ENCODE results near the gene ASIP.
"Not testable (repeated sequence)": the region's sequence is repeated elsewhere in the genome, so short reads cannot be mapped to it uniquely, and the experiment has no call there.

ASIP gene

GRCh38 chr20:34292496-34292895 is 51.3 kb downstream of the ASIP start:
- H3K36me3 ChIP-seq (ENCODE audit: insufficient read depth, low read depth, low read length): peaks cover 92% of the 10 kb centered on the region
- H3K4me3 ChIP-seq (ENCODE audit: low read length): no peak overlapping the region
- H3K27me3 ChIP-seq (ENCODE audit: insufficient read depth, low read length): no peaks in the 10 kb centered on the region
- no peak overlapping the region for H3K27ac ChIP-seq (ENCODE audit: low read length)
- no peaks in the 10 kb centered on the region for H3K4me1 ChIP-seq (ENCODE audit: insufficient read depth, low read length)
- no peaks in the 10 kb centered on the region for H3K9me3 ChIP-seq (ENCODE audit: insufficient read depth, low read depth, low read length)
- no peak overlapping the region for H3K9ac ChIP-seq (ENCODE audit: low read depth, low read length)

DNA sequence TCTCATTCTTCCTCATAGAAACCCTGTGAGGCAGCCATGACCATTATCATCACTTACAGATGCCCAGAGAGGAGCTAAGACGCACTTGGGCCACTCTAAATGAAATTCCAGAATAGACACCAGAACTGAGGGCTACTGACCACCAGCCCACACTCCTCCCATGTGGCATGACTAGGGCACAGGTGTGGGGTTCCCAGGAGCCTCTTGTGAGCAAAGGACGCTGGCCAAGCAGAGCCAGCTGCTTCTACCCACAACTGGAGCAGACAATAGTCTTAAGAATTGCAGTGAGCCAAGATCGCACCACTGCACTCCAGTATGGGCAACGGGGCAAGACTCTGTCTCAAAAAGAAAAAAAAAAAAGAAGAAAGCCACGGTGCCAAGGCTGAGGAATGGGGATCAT is 51.9 kb downstream of the ASIP start:
- no peak overlapping the region for H3K27ac ChIP-seq (ENCODE audit: low read length)
- H3K36me3 ChIP-seq (ENCODE audit: insufficient read depth, low read depth, low read length): peaks cover 87% of the 10 kb centered on the region
- no peaks in the 10 kb centered on the region for H3K4me1 ChIP-seq (ENCODE audit: insufficient read depth, low read length)
- no peak overlapping the region for H3K4me3 ChIP-seq (ENCODE audit: low read length)
- no peaks in the 10 kb centered on the region for H3K9me3 ChIP-seq (ENCODE audit: insufficient read depth, low read depth, low read length)
- H3K9ac ChIP-seq (ENCODE audit: low read depth, low read length): no peak overlapping the region
- no peaks in the 10 kb centered on the region for H3K27me3 ChIP-seq (ENCODE audit: insufficient read depth, low read length)

GRCh38 chr20:34293589-34293988 is 52.4 kb downstream of the ASIP start:
- H3K4me3 ChIP-seq (ENCODE audit: low read length): no peak overlapping the region
- H3K27ac ChIP-seq (ENCODE audit: low read length): no peak overlapping the region
- no peaks in the 10 kb centered on the region for H3K9me3 ChIP-seq (ENCODE audit: insufficient read depth, low read depth, low read length)
- H3K9ac ChIP-seq (ENCODE audit: low read depth, low read length): no peak overlapping the region
- H3K4me1 ChIP-seq (ENCODE audit: insufficient read depth, low read length): no peaks in the 10 kb centered on the region
- H3K36me3 ChIP-seq (ENCODE audit: insufficient read depth, low read depth, low read length): peaks cover 83% of the 10 kb centered on the region
- H3K27me3 ChIP-seq (ENCODE audit: insufficient read depth, low read length): no peaks in the 10 kb centered on the region

DNA sequence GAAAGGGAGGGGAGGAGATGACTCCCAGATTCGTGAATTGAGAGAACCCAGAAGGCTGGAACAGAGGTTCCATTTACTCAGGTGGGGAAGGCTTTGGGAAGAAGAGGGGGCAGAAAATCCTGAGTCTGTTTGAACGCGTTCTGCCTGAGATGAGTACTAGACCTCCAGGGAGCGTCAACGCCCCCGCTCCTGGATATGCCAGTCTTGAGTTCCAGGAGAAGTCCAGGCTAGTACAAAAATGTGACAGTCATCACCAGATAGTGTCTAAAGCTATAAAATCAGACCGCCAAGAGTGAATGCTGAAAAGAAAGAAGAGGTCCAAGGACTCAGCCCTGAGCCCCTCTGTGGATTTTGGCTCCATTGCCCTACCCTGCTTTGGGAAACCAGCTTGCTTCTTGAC is 53.3 kb downstream of the ASIP start:
- H3K36me3 ChIP-seq (ENCODE audit: insufficient read depth, low read depth, low read length): peaks cover 78% of the 10 kb centered on the region
- H3K27me3 ChIP-seq (ENCODE audit: insufficient read depth, low read length): no peaks in the 10 kb centered on the region
- no peaks in the 10 kb centered on the region for H3K4me1 ChIP-seq (ENCODE audit: insufficient read depth, low read length)
- H3K4me3 ChIP-seq (ENCODE audit: low read length): no peak overlapping the region
- H3K9me3 ChIP-seq (ENCODE audit: insufficient read depth, low read depth, low read length): no peaks in the 10 kb centered on the region
- no peak overlapping the region for H3K9ac ChIP-seq (ENCODE audit: low read depth, low read length)
- H3K27ac ChIP-seq (ENCODE audit: low read length): no peak overlapping the region

GRCh38 chr20:34295284-34295683 is 54.1 kb downstream of the ASIP start:
- Histone ChIP-seq H3K36me3 (ENCODE audit: insufficient read depth, low read depth, low read length) (peaks cover 76% of the 10 kb centered on the region), H3K4me3 (ENCODE audit: low read length) (no peak overlapping the region), H3K27ac (ENCODE audit: low read length) (no peak overlapping the region), H3K9me3 (ENCODE audit: insufficient read depth, low read depth, low read length) (no peaks in the 10 kb centered on the region), H3K9ac (ENCODE audit: low read depth, low read length) (no peak overlapping the region), H3K27me3 (ENCODE audit: insufficient read depth, low read length) (no peaks in the 10 kb centered on the region), H3K4me1 (ENCODE audit: insufficient read depth, low read length) (peaks cover under 1% of the 10 kb centered on the region; the same call in 1 of the 2 replicates)

- H3K36me3 ChIP-seq (ENCODE audit: insufficient read depth, low read depth, low read length): peaks cover 72% of the 10 kb centered on the region
Measured at GRCh38 chr20:34296468-34296867, 55.2 kb downstream of the ASIP start.

GRCh38 chr20:34298294-34298784 is 57.1 kb downstream of the ASIP start:
- H3K4me1 ChIP-seq (ENCODE audit: insufficient read depth, low read length); H3K9me3 ChIP-seq (ENCODE audit: insufficient read depth, low read depth, low read length); H3K27me3 ChIP-seq (ENCODE audit: insufficient read depth, low read length); H3K27ac ChIP-seq (ENCODE audit: low read length); H3K9ac ChIP-seq (ENCODE audit: low read depth, low read length); H3K4me3 ChIP-seq (ENCODE audit: low read length): not testable (repeated sequence)
- H3K36me3 ChIP-seq (ENCODE audit: insufficient read depth, low read depth, low read length): peaks cover 53% of the 10 kb centered on the region

More at GRCh38 chr20:34296468-34296867, 55.2 kb downstream of the ASIP start:
- Histone ChIP-seq H3K27me3 (ENCODE audit: insufficient read depth, low read length) (no peaks in the 10 kb centered on the region), H3K4me1 (ENCODE audit: insufficient read depth, low read length) (peaks cover 7% of the 10 kb centered on the region), H3K9ac (ENCODE audit: low read depth, low read length) (no peak overlapping the region), H3K4me3 (ENCODE audit: low read length) (no peak overlapping the region), H3K9me3 (ENCODE audit: insufficient read depth, low read depth, low read length) (no peaks in the 10 kb centered on the region), H3K27ac (ENCODE audit: low read length) (no peak overlapping the region)

GRCh38 chr20:34299556-34300255 is 58.5 kb downstream of the ASIP start:
- peaks cover 40% of the 10 kb centered on the region for H3K36me3 ChIP-seq (ENCODE audit: insufficient read depth, low read depth, low read length)
- no peaks in the 10 kb centered on the region for H3K27me3 ChIP-seq (ENCODE audit: insufficient read depth, low read length)
- H3K4me1 ChIP-seq (ENCODE audit: insufficient read depth, low read length): peaks cover 7% of the 10 kb centered on the region
- no peaks in the 10 kb centered on the region for H3K9me3 ChIP-seq (ENCODE audit: insufficient read depth, low read depth, low read length)
- no peak overlapping the region for H3K9ac ChIP-seq (ENCODE audit: low read depth, low read length)
- H3K27ac ChIP-seq (ENCODE audit: low read length): no peak overlapping the region
- no peak overlapping the region for H3K4me3 ChIP-seq (ENCODE audit: low read length)

DNA sequence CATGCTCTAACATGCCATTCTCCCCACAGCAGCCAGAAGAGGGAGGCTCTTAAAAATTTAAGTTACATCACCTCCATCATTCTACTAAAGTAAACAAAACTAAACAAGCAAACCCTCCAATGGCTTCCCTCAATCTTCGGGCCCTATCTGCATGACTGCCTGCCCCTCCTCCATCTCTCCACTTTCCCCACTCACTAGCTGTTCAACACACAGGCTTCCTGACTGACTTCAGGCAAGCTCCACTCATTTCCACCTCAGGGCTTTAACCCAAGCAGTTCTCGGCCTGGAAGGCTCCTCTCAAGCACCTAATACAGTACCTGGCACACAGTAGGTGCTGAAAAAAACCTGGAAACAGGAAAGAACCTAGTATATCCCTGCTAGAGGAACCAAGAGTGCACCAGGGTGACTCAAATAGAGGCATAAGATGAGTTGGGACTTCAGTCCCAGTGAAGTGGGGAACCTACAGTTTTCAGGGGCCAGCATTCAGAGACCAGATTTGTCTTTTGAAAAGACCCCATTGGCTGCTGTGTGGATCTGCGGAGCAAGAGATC is 59.1 kb downstream of the ASIP start:
- no peak overlapping the region for H3K27ac ChIP-seq (ENCODE audit: low read length)
- H3K4me3 ChIP-seq (ENCODE audit: low read length): no peak overlapping the region
- no peaks in the 10 kb centered on the region for H3K27me3 ChIP-seq (ENCODE audit: insufficient read depth, low read length)
- no peaks in the 10 kb centered on the region for H3K9me3 ChIP-seq (ENCODE audit: insufficient read depth, low read depth, low read length)
- H3K9ac ChIP-seq (ENCODE audit: low read depth, low read length): peak overlapping the region; percentile 35; the same call in 1 of the 2 replicates
- H3K36me3 ChIP-seq (ENCODE audit: insufficient read depth, low read depth, low read length): peaks cover 33% of the 10 kb centered on the region
- peaks cover 7% of the 10 kb centered on the region for H3K4me1 ChIP-seq (ENCODE audit: insufficient read depth, low read length)

DNA sequence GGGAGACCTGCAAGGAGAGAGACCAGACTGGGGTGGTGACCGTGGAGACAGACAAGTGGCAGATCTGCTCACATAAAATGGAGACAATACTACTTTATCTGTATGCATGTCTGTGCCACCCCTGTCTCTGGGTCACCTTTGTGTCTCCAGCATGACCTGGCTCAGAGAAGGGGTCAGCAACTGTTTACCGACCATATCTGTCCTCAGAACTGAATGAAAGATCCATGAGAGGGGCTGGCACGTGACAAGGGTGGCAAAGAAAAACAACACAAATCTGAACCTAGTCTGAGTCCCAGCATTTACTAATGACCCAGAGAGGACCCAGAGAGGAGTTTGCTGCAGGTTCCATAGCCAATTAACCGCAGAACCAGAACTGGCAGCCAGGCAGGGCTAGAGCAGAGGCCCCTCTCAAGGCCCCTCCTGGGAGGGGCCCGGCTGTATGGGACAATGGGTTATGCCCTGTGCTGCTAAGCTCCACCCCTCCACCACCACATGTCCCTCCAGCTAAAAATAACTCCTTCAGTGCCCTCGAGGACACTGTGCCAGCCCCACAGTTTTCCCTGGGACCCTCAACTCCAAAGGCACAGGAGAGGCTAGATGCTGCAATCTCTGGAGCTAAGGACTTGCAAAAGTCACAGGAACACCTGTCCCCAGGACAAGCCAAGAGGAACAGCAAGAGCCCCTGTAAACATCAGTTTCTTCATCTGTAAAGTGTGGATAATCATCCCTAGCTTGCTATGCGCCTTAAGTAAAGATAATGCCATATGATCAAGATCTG is 59.8 kb downstream of the ASIP start:
- Histone ChIP-seq H3K36me3 (ENCODE audit: insufficient read depth, low read depth, low read length) (peaks cover 27% of the 10 kb centered on the region), H3K9ac (ENCODE audit: low read depth, low read length) (peak overlapping the region; percentile 35; the same call in 1 of the 2 replicates), H3K4me3 (ENCODE audit: low read length) (peak overlapping the region; percentile 100; the same call in 1 of the 2 replicates), H3K27ac (ENCODE audit: low read length) (no peak overlapping the region), H3K9me3 (ENCODE audit: insufficient read depth, low read depth, low read length) (no peaks in the 10 kb centered on the region), H3K4me1 (ENCODE audit: insufficient read depth, low read length) (peaks cover 7% of the 10 kb centered on the region), H3K27me3 (ENCODE audit: insufficient read depth, low read length) (no peaks in the 10 kb centered on the region)

DNA sequence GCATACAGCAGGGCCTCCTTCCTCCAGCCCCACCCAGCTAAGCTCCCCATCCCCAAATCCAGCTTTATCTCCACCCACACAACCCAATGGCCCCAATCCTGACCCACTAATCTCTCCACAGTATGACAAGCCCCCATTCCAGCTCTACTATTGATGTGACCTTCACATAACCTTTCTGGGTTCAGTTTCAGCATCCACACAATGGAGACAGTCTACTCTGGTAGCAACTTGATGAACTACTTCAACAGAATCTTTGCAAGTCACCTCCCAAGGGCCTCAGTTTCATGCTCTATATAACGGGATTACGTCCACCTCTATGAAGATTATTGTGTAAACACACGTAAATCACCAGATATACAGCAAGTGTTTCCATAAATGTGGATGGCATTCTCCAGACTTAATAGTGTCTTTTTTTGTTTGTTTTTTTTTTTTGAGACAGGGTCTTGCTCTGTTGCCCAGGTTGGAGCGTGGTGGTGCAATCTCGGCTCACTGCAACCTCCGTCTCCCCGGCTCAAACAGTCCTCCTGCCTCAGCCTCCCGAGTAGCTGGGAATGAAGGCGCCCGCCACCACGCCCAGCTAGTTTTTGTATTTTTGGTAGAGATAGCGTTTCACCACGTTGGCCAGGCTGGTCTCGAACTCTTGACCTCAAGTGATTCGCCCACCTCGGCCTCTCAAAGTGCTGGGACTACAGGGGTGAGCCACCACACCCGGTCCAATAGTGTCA is 60.5 kb downstream of the ASIP start:
- H3K4me1 ChIP-seq (ENCODE audit: insufficient read depth, low read length): peaks cover 7% of the 10 kb centered on the region
- H3K27ac ChIP-seq (ENCODE audit: low read length): no peak overlapping the region
- H3K9me3 ChIP-seq (ENCODE audit: insufficient read depth, low read depth, low read length): no peaks in the 10 kb centered on the region
- H3K36me3 ChIP-seq (ENCODE audit: insufficient read depth, low read depth, low read length): peaks cover 22% of the 10 kb centered on the region
- H3K4me3 ChIP-seq (ENCODE audit: low read length): peak overlapping the region; percentile 100
- peak overlapping the region; percentile 99; the same call in 1 of the 2 replicates for H3K9ac ChIP-seq (ENCODE audit: low read depth, low read length)
- no peaks in the 10 kb centered on the region for H3K27me3 ChIP-seq (ENCODE audit: insufficient read depth, low read length)
